ENCODE results near the gene AGAP2. TPM values are rescaled to one million over a fixed set of nuclear protein-coding genes. Genes with fewer than 3 reads are reported as not detected.
A peak's percentile ranks its signal among the peaks of the same experiment; 100 is the strongest.

The AGAP2 gene
- total and polyA plus RNA-seq, 9 of the 15 experiments (the other 6 are each of a cell fraction or from before 2014, with no cell fraction given), result 0.04 to 0.77 (median 0.28) TPM; not detected in 1

GRCh38 chr12:57725851-57726150 is 12.7 kb downstream of the AGAP2 start (continued):
- no peak for TF ChIP-seq ZNF408 (CRISPR knock-in tag; IDR thresholded peaks at IDR 0.05; ENCODE audit: low read depth)
- no peak for TF ChIP-seq CXXC5 (CRISPR knock-in tag; IDR thresholded peaks at IDR 0.05)
- no peak for TF ChIP-seq IFI16 (CRISPR knock-in tag; IDR thresholded peaks at IDR 0.05)
- TF ChIP-seq SNAPC5 (CRISPR knock-in tag; IDR thresholded peaks at IDR 0.05), result no peak
- no peak for TF ChIP-seq MED1 (CRISPR knock-in tag; IDR thresholded peaks at IDR 0.05; ENCODE audit: borderline replicate concordance)
- TF ChIP-seq BRF1 (IDR thresholded peaks at IDR 0.05; ENCODE audit: borderline replicate concordance, extremely low read depth, insufficient read length), result no peak
- TF ChIP-seq ZZZ3 (IDR thresholded peaks at IDR 0.05), result no peak
- no peak for TF ChIP-seq ZNF347 (CRISPR knock-in tag; IDR thresholded peaks at IDR 0.05; ENCODE audit: low read depth)
- TF ChIP-seq CREB3 (tag; conservative IDR thresholded peaks at IDR 0.05; ENCODE audit: low read depth), result no peak

- POLR2A ChIA-PET, result interaction anchor here (0.9 to 1.2 kb wide), 3 partner anchors 31 to 93 kb away, joined by 3 to 4 read pairs (median 3); partner anchors contain the start of genes AVIL and OS9
- H3K4me3 ChIP-seq, result no peak overlapping the region
- no peak overlapping the region for H3K4me2 ChIP-seq (ENCODE audit: insufficient read depth, low read length)
These were observed 13.4 kb downstream of the AGAP2 start for GRCh38 chr12:57724936-57725740.

More at GRCh38 chr12:57724936-57725740, 13.4 kb downstream of the AGAP2 start:
- Histone ChIP-seq H3K9ac (ENCODE audit: insufficient read depth in 1 of 2, low read depth in 2 of 2, low read length in 2 of 2) (no peak overlapping the region), H3K9me1 (ENCODE audit: control insufficient read depth, insufficient read depth, low read length) (no peaks in the 10 kb centered on the region), H4K20me1 (replicated peaks; ENCODE audit: control insufficient read depth, insufficient read depth, low read length) (no peaks in the 10 kb centered on the region; the same call in 1 of the 2 replicates), H3K9me3 (replicated peaks; ENCODE audit: control insufficient read depth, insufficient read depth, low read depth, low read length) (no peaks in the 10 kb centered on the region; the same call in 1 of the 2 replicates), H3K79me2 (ENCODE audit: control insufficient read depth, insufficient read depth, low read length) (no peaks in the 10 kb centered on the region), H3K36me3 (ENCODE audit: control insufficient read depth, insufficient read depth, low read length) (peaks cover 9% of the 10 kb centered on the region; the same call in 1 of the 3 replicates), H2AFZ (ENCODE audit: low read depth, low read length) (no peak overlapping the region), H3K27ac (ENCODE audit: extremely low read depth, low read depth, low read length) (no peak overlapping the region), H3K4me1 (replicated peaks in 1 of 2; ENCODE audit: control insufficient read depth in 2 of 2, insufficient read depth in 2 of 2, low read length in 2 of 2) (peaks cover 0 to 20% of the 10 kb centered on the region in 2 experiments; a peak in 2 of 5 replicates), H3K27me3 (ENCODE audit: control insufficient read depth in 2 of 2, insufficient read depth in 2 of 2, low read length in 2 of 2) (peaks cover 5 to 9% of the 10 kb centered on the region in 2 experiments; a peak in 4 of 5 replicates)
- in situ Hi-C loops (cut with MboI), result no loop called here
- no peak for FAIRE-seq
- no peak for TF ChIP-seq EP400 (IDR thresholded peaks at IDR 0.05)
- TF ChIP-seq PBX2 (CRISPR knock-in tag; IDR thresholded peaks at IDR 0.05; ENCODE audit: low read depth), result no peak
- TF ChIP-seq PBX2 (tag; conservative IDR thresholded peaks at IDR 0.05; ENCODE audit: low read depth), result no peak
- peak; percentile 61; the same call in 1 of the 2 replicates for TF ChIP-seq SPI1 (IDR thresholded peaks at IDR 0.05; ENCODE audit: borderline replicate concordance, low read depth, low read length)
- no peak for TF ChIP-seq MAX (CRISPR knock-in tag; IDR thresholded peaks at IDR 0.05)
- TF ChIP-seq HSF4 (CRISPR knock-in tag; IDR thresholded peaks at IDR 0.05; ENCODE audit: borderline replicate concordance), result no peak
- no peak for DNase-seq (ENCODE audit: extremely low read depth in 1 of 4, low spot score in 3 of 4)
- no TSS peak for BruUV-seq (replicated peaks)
- 8% methylated on average over 7 of the region's 11 CpGs for WGBS (ENCODE audit: insufficient coverage, low coverage, missing lambda C conversion rate)
- CTCF ChIA-PET (ENCODE audit: low intra/inter-chr PET ratio), result no interaction called here
- ATAC-seq, result no peak
- intact Hi-C loops (cut with micrococcal nuclease), result no loop called here
